B cell (primary cell): ENCODE measurements around the gene TACO1.

Experiments used
- CTCF ChIP-seq: fragments of 200-600 bp; IDR thresholded peaks from one replicate; pipeline ENCODE4 v1.8.0; 2022; ENCODE audit warnings: antibody characterized with exemption, mild to moderate bottlenecking
- EZH2 ChIP-seq: IDR thresholded peaks from 2 replicates; pipeline ENCODE4 v1.6.1; 2012; ENCODE audit warnings: borderline replicate concordance, low read depth, mild to moderate bottlenecking, moderate library complexity, low read length; ENCODE audit not compliant: insufficient read depth, poor library complexity, severe bottlenecking

- TF ChIP-seq CTCF (no peak), EZH2 (no peak)
Measured at GRCh38 chr17:63647065-63647725, 46.5 kb downstream of the TACO1 start.
